Panc1 (cell line): ENCODE results near the gene PPP1R3D. TPM values are rescaled to one million over a fixed set of nuclear protein-coding genes. Genes with fewer than 3 reads are reported as not detected.

Source experiments
- ATAC-seq: fragments of 200-7000 bp; cut with Tn5 transposase; 2 replicates; pipeline ENCODE4 v1.9.1; 2020; ENCODE audit warnings: mild to moderate bottlenecking, moderate library complexity
- BruUV-seq: library from RNA; stranded (reverse); fragments of 400-500 nt; replicated peaks from 2 replicates; lab custom pipeline; 2021; lab: Mats Ljungman, UMichigan
- CTCF ChIA-PET: fragments of 300-600 bp; sonication (Branson Sonifier 250); formaldehyde crosslinking; loops from one replicate; lab custom pipeline; 2022; ENCODE audit warnings: antibody characterized with exemption; lab: Charles Lee
- POLR2A ChIA-PET: fragments of 300-600 bp; sonication (Branson Sonifier 250); formaldehyde crosslinking; loops from one replicate; lab custom pipeline; 2022; ENCODE audit warnings: antibody characterized with exemption; lab: Charles Lee
- DNase-seq: peaks from one replicate; pipeline ENCODE4 v3.0.0-alpha.2; 2010; ENCODE audit warnings: low read depth, low spot score
- H3K27ac ChIP-seq: 2 replicates; pipeline ENCODE4 v1.5.1; 2011; ENCODE audit warnings: mild to moderate bottlenecking, low read length, inconsistent platforms
- H3K27me3 ChIP-seq: fragments of 200-500 bp; sonication (Bioruptor generic); 2 replicates; pipeline ENCODE4 v1.6.0; 2014; ENCODE audit warnings: low read length, inconsistent platforms; ENCODE audit not compliant: control insufficient read depth, insufficient read depth
- H3K36me3 ChIP-seq: fragments of 200-500 bp; sonication (Bioruptor generic); 2 replicates; pipeline ENCODE4 v1.5.1; 2014; ENCODE audit warnings: inconsistent platforms, mild to moderate bottlenecking, low read length, moderate library complexity; ENCODE audit not compliant: control insufficient read depth, insufficient read depth
- H3K4me1 ChIP-seq: 2 replicates; pipeline ENCODE4 v1.5.1; 2011; ENCODE audit warnings: inconsistent platforms, mild to moderate bottlenecking, low read length, moderate library complexity; ENCODE audit not compliant: control insufficient read depth, insufficient read depth
- H3K4me3 ChIP-seq, 2 experiments: 2 replicates each; pipeline ENCODE4 v1.5.1; 2011 to 2012; ENCODE audit warnings: low read depth in 2 of 2, low read length in 2 of 2, mild to moderate bottlenecking in 2 of 2, inconsistent platforms in 1 of 2, moderate library complexity in 1 of 2
- H3K9me3 ChIP-seq: fragments of 200-500 bp; sonication (Bioruptor generic); 2 replicates; pipeline ENCODE4 v1.5.1; 2014; ENCODE audit warnings: low read depth, mild to moderate bottlenecking, inconsistent platforms, low read length, moderate library complexity; ENCODE audit not compliant: control insufficient read depth, insufficient read depth
- CTCF ChIP-seq: fragments of 450-650 bp; IDR thresholded peaks from 2 replicates; pipeline ENCODE4 v1.5.1; 2017; ENCODE audit warnings: mild to moderate bottlenecking
- POLR2AphosphoS5 ChIP-seq: IDR thresholded peaks from 2 replicates; pipeline ENCODE4 v1.6.1; 2012; ENCODE audit warnings: mild to moderate bottlenecking, low read depth, low read length, moderate library complexity
- REST ChIP-seq, 2 experiments: IDR thresholded peaks; 2 replicates each; pipeline ENCODE4 v1.6.1; 2011 to 2012; ENCODE audit warnings: low read depth in 2 of 2, control low read depth in 1 of 2, low read length in 1 of 2, mild to moderate bottlenecking in 1 of 2, moderate library complexity in 1 of 2; ENCODE audit not compliant: insufficient read depth in 1 of 2
- SIN3A ChIP-seq: IDR thresholded peaks from 2 replicates; pipeline ENCODE4 v1.6.1; 2012; ENCODE audit warnings: low read depth, mild to moderate bottlenecking, low read length, moderate library complexity, borderline replicate concordance; ENCODE audit not compliant: insufficient read depth
- TCF7L2 ChIP-seq: IDR thresholded peaks from 2 replicates; pipeline ENCODE4 v1.6.1; 2011; ENCODE audit warnings: mild to moderate bottlenecking, low read depth, low read length, inconsistent platforms
- in situ Hi-C: cut with HindIII; loops from 2 replicates; pipeline ENCODE4 v1.10.0; 2016; ENCODE audit warnings: low sequenced_read_pairs, low pct_unique_long_range_greater_than_20kb
- intact Hi-C: fragments of 100-400 bp; cut with micrococcal nuclease; formaldehyde crosslinking; loops from one replicate; pipeline ENCODE4 v1.10.0; 2022; ENCODE audit not compliant: unreplicated experiment
- total RNA-seq: library from RNA; stranded (reverse); gene quantifications from one replicate; pipeline ENCODE4 v1.2.1, GENCODE V29; 2021; ENCODE audit not compliant: unreplicated experiment

PPP1R3D gene
- total RNA-seq, 1 experiment from 2014 or later = 7.9 TPM

DNA sequence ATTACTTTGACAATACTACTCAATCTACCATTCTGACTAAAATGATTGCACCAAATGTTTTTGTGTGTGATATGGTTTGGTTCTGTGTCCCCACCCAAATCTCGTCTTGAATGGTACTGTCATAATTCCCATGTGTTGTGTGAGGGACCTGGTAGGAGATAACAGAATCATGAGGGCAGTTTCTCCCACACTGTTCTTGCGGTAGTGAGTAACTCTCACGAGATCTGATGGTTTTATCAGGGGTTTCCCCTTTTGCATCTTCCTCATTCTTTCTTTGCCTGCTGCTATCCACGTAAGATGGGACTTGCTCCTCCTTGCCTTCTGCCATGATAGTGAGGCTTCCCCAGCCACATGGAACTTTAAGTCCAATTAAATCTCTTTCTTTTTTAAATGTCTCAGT lies 27.5 kb downstream of the PPP1R3D start:
- CTCF ChIA-PET = no interaction called here
- no peak for ATAC-seq

GRCh38 chr20:59911041-59911440 lies 29.1 kb downstream of the PPP1R3D start:
- POLR2A ChIA-PET = no interaction called here
- Histone ChIP-seq H3K27me3 (no peaks in the 10 kb centered on the region), H3K27ac (no peak overlapping the region), H3K36me3 (peaks cover 36% of the 10 kb centered on the region), H3K9me3 (no peaks in the 10 kb centered on the region), H3K4me3 (no peak overlapping the region), H3K4me1 (no peaks in the 10 kb centered on the region)
- intact Hi-C loops (no loop called here), in situ Hi-C loops (no loop called here)
- DNase-seq (no peak), ATAC-seq (no peak)
- CTCF ChIA-PET = no interaction called here
- no peak for TF ChIP-seq POLR2AphosphoS5
- no peak for TF ChIP-seq CTCF
- TF ChIP-seq REST (IDR thresholded peaks at IDR 0.05; ENCODE audit: insufficient read depth in 1 of 2, low read depth in 2 of 2, low read length in 1 of 2) = no peak
- TF ChIP-seq SIN3A = no peak
- TF ChIP-seq TCF7L2 = no peak
- BruUV-seq = no TSS peak

More for the DNA sequence above, 27.5 kb downstream of the PPP1R3D start:
- in situ Hi-C loops = no loop called here
- DNase-seq = no peak
- Histone ChIP-seq H3K27ac (no peak overlapping the region), H3K27me3 (no peaks in the 10 kb centered on the region), H3K9me3 (no peaks in the 10 kb centered on the region), H3K36me3 (peaks cover 31% of the 10 kb centered on the region), H3K4me1 (no peaks in the 10 kb centered on the region), H3K4me3 (no peak overlapping the region)
- TF ChIP-seq REST (IDR thresholded peaks at IDR 0.05; ENCODE audit: insufficient read depth in 1 of 2, low read depth in 2 of 2, low read length in 1 of 2) (no peak), CTCF (no peak), SIN3A (no peak), TCF7L2 (no peak)
- POLR2A ChIA-PET = no interaction called here
- intact Hi-C loops = no loop called here
- no TSS peak for BruUV-seq
